Right renal pelvis (tissue), 4 donors: ENCODE results near the gene FAM20A. TPM values are rescaled to one million over a fixed set of nuclear protein-coding genes. Genes with fewer than 3 reads are reported as not detected.

Experiments
- DNase-seq, 4 donors: peaks; one replicate each; pipeline ENCODE4 v3.0.0-alpha.2; 2013; ENCODE audit warnings: low read depth in 4 of 4, low spot score in 3 of 4, missing footprints in 1 of 4
- polyA plus RNA-seq, 4 donors: library from polyadenylated mRNA; unstranded; fragments of 120-200 nt; gene quantifications; one replicate each; pipeline ENCODE4 v1.2.1, GENCODE V29; 2013; ENCODE audit not compliant: insufficient read length in 4 of 4

The FAM20A gene
- polyA plus RNA-seq, result 10 to 100 TPM in 3 of 4 donors, 1 to 10 TPM in 1; 8.7 to 12.6 (median 11.6) TPM

- DNase-seq, result no peak
Measured at GRCh38 chr17:68600931-68601564, at the start of gene FAM20A. Gene FAM20A (minus strand): TSS chr17:68601367. CDS start chr17:68600666, 701 bp downstream.

GRCh38 chr17:68649324-68649723 is 48.2 kb upstream of the FAM20A start:
- no peak for DNase-seq

DNA sequence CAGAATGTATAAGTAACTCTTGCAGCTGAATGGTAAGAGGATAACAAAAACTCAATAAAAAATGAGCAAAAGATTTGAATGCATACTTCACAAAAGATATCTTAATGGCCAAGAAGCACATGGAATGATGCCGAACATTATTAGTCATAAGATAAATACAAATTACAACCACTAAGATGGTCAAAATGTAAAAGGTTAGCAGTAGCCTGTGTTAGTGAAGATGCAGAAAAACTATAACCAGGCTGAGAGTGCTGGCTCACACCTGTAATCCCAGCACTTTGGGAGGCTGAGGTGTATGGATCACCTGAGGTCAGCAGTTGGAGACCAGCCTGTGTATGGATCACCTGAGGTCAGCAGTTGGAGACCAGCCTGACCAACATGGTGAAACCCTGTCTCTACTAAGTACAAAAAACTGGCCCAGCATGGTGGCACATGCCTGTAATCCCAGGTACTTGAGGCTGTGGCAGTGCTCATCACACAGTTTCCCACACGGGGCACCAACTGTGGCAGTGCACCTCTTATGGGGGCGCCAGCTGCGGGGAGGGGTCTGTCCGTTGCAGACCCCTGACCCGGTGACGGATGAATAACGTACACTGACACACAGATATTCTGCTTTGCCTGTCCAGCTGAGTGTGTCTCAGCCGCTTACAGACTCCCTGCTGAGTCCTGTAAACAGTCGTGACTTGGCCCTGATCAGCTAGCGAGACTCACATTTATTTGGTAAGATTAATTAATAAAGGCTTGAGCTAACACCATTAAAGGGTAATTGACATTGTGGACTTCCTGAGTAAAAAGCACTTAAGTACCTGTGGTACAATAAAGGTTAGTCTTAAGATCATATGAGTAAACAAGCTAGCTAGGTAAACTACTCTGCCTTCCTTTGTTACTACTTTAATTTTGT is 45.7 kb upstream of the FAM20A start:
- DNase-seq, result no peak

DNA sequence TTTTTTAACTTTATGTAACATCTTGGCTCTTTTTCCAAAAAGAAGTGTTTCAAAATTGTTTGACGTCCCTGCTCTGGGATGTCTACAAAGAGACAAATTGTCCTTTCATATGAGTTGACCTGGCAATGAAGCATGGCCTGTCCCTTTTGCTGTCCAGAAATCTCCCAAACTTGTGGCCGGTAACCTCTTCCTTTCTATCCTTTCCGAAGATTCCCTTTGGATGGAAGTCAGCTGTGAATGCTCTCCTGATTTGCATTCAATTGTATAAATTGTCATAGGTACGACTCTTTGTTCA is 40.9 kb upstream of the FAM20A start:
- DNase-seq, result no peak

DNA sequence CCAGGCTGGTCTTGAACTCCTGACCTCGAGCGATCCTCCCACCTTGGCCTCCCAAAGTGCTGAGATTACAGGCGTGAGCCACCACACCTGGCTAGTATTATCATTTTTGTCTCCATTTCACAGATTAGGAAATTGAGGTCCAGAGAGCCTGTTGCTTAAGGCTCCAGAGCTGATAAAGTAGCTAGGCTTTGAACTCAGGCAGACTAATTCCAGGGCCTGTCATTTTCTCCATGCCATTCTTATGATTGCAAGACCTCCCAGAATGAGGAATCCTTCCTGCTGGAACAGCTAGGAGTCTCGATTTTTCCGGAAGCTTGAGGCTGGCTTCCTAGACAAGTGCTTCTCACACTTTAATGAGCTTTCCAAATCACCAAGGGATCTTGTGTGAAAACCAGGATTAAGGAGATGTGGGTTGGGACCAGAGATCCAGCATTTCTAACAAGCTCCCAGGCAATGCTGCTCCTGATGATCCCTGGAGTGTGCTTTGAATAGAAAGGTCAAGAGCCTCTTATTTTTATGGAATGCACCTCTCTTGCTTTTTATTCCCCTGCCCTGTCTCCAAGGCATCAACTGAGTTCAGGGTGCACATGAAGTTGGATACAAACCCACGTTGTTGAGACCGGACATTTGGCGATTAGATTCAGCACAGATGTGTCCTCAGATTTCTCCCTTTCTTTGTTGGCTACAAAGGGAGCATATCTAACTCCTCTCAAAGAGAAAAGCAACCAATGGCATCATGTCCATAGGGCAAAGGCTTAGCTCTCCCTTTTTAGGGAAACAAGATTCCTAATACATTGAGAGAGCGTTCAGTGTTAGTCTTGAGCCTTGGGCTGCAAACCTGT is 40.3 kb upstream of the FAM20A start:
- no peak for DNase-seq

GRCh38 chr17:68640242-68640989 is 39.2 kb upstream of the FAM20A start:
- DNase-seq, result peak in 2 of 4 donors; percentile 43 to 61

DNA sequence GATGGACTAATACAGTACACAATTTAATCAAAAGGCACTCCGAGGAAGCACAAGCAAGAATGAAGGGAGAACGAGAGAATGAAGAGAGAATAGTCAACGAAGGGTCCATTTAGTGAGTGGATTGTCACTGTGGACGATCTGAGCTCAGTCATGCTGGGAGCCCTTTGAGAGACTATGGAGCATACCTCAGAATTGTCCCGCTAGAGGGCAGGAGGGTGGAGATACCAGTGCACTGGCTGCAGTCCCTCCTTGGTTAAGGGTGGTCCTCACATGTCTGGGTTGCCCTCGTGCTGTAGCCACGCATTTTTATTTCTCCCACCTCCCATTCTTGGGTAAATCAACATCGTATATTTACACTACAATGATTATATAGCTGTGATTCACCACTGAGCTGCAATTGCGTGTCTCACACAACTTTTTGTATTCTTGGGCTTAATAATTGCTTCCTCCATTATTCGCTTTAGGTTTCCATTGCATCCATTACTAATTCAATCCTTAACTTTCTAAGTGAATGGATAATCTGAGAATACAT is 33.2 kb upstream of the FAM20A start:
- no peak for DNase-seq

- no peak for DNase-seq
Measured at GRCh38 chr17:68628576-68628957, 27.4 kb upstream of the FAM20A start.

GRCh38 chr17:68627956-68628575 is 26.9 kb upstream of the FAM20A start:
- peak; percentile 41 to 54 (median 45) for DNase-seq

- DNase-seq, result no peak
Measured at GRCh38 chr17:68624381-68624780, 23.2 kb upstream of the FAM20A start.

DNA sequence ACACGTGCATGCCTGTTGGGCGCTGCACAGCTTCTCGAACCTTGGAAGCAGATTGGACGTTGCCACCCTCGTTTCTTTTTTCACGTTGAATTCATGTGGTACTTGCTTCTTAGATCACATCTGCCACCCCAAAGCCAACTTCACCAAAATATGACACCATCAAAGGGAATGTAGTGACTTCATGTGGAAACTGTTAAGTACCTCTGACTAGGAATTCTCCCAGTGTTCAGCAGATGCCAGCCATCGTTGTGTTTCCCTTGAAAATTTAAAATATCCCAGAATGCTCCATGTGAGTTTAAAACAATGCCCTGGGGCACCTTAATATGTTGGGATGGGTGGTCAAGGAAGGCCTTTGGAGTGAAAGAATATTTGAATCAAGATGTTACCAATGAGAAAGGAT is 22.6 kb upstream of the FAM20A start:
- no peak for DNase-seq

DNA sequence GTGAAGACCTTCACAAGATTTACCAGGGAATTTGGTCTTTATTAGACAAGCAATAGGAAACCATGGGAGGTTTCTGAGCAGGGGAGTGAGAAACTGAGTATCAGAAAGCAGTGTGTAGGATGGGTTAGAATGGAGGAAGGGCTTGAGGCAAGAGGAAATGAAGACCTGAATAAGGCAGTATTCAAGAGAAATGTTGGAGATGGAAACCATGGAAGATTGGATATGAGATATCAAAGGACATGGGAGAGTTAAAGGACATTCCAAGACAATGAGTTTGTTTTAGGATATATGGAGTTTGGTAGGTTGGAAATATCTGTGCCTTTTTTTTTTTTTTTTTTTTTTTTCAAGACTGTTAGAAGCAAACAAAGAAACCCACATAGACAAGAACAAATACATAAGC is 21.3 kb upstream of the FAM20A start:
- no peak for DNase-seq

DNA sequence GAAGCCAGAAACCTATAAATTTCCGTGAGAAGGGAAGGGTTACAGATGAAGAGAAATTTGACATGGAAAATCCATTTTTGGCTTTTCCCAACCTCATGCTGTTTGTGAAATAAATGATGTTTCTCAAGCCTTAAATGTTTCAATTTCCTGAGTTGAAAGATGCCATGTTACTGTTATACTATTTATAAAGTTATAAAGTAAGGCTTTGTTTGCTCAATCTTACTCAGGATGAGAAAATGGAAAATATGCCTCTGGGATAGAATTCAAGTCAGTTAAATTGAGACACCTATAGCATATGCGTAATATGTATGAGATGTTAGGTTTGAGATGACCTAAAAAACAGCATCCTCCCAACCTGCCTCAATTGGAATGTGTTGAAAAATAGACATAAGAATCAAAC is 19.9 kb upstream of the FAM20A start:
- no peak for DNase-seq

DNA sequence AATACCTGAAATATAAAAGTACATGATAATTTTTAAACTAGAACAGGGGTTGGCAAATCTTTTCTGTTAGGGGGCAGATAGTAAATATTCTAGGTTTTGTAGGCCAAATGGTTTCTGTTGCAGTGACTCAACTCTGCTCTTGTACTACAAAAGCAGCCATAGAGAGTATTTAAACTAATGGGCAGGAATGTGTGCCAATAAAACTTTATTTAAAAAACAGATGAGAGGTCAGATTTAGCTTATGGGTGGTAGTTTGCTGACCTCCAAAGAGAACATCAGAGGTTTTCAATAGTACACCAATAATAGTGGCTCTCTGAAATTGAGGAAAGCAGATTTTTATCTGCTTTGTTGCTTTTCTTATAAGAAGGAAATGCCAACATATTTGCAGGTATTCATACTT is 15.2 kb upstream of the FAM20A start:
- DNase-seq, result no peak

- DNase-seq, result no peak
Measured at GRCh38 chr17:68614718-68615117, 13.6 kb upstream of the FAM20A start.

- no peak for DNase-seq
Measured at GRCh38 chr17:68613739-68614298, 12.7 kb upstream of the FAM20A start.

GRCh38 chr17:68612923-68613292 is 11.7 kb upstream of the FAM20A start:
- DNase-seq, result no peak

DNA sequence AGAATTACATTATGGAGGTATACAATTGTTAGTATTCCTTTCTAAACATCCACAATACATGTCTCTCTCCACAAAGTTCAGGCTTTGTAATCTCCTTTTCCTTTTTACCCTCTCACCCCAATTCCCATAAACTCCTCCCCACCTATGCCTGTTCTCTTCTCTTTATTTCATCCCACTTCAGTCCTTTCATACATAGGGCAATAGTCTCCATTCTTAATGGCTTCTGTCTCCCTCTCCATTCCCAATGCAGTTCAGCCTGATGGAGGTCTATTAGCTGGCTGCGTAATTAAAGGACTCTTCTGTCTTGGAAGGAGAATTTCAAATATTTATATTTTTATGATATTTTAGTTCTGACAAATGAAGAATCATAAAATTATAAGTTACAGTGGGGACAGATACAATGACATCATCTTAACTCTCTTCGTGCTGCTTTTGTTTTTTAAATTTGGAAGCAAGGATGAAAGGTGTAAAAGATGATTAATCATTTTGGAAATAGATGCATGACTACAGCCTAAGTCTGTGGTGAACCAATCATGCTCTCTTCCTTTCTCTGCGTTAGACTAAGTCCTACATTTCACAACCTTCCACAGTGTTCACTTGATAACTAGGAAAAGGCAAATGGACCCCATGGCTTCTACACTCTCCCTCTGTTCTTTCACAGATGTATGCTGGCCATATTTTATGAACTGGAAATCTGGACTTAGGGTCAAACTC is 11.2 kb upstream of the FAM20A start:
- no peak for DNase-seq
